ENCODE results near the gene MBD6. TPM values are rescaled to one million over a fixed set of nuclear protein-coding genes. Genes with fewer than 3 reads are reported as not detected.
A peak's percentile ranks its signal among the peaks of the same experiment; 100 is the strongest.

The MBD6 gene
- total and polyA plus RNA-seq, 2 of the 13 experiments (the other 11 are each of a cell fraction or from before 2014, with no cell fraction given) = 4.1 to 5.9 TPM

- TF ChIP-seq, protein P1, sequence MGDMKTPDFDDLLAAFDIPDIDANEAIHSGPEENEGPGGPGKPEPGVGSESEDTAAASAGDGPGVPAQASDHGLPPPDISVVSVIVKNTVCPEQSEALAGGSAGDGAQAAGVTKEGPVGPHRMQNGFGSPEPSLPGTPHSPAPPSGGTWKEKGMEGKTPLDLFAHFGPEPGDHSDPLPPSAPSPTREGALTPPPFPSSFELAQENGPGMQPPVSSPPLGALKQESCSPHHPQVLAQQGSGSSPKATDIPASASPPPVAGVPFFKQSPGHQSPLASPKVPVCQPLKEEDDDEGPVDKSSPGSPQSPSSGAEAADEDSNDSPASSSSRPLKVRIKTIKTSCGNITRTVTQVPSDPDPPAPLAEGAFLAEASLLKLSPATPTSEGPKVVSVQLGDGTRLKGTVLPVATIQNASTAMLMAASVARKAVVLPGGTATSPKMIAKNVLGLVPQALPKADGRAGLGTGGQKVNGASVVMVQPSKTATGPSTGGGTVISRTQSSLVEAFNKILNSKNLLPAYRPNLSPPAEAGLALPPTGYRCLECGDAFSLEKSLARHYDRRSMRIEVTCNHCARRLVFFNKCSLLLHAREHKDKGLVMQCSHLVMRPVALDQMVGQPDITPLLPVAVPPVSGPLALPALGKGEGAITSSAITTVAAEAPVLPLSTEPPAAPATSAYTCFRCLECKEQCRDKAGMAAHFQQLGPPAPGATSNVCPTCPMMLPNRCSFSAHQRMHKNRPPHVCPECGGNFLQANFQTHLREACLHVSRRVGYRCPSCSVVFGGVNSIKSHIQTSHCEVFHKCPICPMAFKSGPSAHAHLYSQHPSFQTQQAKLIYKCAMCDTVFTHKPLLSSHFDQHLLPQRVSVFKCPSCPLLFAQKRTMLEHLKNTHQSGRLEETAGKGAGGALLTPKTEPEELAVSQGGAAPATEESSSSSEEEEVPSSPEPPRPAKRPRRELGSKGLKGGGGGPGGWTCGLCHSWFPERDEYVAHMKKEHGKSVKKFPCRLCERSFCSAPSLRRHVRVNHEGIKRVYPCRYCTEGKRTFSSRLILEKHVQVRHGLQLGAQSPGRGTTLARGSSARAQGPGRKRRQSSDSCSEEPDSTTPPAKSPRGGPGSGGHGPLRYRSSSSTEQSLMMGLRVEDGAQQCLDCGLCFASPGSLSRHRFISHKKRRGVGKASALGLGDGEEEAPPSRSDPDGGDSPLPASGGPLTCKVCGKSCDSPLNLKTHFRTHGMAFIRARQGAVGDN (CRISPR knock-in tag; IDR thresholded peaks at IDR 0.05) = peak; percentile 68
- TF ChIP-seq, protein P2, sequence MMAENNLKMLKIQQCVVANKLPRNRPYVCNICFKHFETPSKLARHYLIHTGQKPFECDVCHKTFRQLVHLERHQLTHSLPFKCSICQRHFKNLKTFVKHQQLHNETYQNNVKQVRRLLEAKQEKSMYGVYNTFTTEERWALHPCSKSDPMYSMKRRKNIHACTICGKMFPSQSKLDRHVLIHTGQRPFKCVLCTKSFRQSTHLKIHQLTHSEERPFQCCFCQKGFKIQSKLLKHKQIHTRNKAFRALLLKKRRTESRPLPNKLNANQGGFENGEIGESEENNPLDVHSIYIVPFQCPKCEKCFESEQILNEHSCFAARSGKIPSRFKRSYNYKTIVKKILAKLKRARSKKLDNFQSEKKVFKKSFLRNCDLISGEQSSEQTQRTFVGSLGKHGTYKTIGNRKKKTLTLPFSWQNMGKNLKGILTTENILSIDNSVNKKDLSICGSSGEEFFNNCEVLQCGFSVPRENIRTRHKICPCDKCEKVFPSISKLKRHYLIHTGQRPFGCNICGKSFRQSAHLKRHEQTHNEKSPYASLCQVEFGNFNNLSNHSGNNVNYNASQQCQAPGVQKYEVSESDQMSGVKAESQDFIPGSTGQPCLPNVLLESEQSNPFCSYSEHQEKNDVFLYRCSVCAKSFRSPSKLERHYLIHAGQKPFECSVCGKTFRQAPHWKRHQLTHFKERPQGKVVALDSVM (CRISPR knock-in tag; IDR thresholded peaks at IDR 0.05) = 0 out of 2 replicates have a peak, but pooled peaks have one; percentile 21
- TF ChIP-seq ZIK1 (CRISPR knock-in tag; IDR thresholded peaks at IDR 0.05; ENCODE audit: borderline replicate concordance, low read depth) (no peak), NFE2L2 (IDR thresholded peaks at IDR 0.05; ENCODE audit: low read length) (no peak), NR2F1 (CRISPR knock-in tag; IDR thresholded peaks at IDR 0.05) (peak in 1 of 2 experiments; percentile 86; a peak in 2 of 4 replicates), MXI1 (IDR thresholded peaks at IDR 0.05; ENCODE audit: borderline replicate concordance, low read depth, low read length) (peak; percentile 55; the same call in 1 of the 3 replicates), KLF16 (CRISPR knock-in tag; IDR thresholded peaks at IDR 0.05) (peak in 1 of 2 experiments; percentile 87; a peak in 2 of 4 replicates), RBM22 (optimal IDR thresholded peaks at IDR 0.05; ENCODE audit: low read length) (peak; percentile 82), ZNF83 (CRISPR knock-in tag; IDR thresholded peaks at IDR 0.05; ENCODE audit: borderline replicate concordance) (no peak), ZNF101 (CRISPR knock-in tag; IDR thresholded peaks at IDR 0.05; ENCODE audit: borderline replicate concordance, low read depth) (0 out of 2 replicates have a peak, but pooled peaks have one; percentile 46), ZNF615 (CRISPR knock-in tag; IDR thresholded peaks at IDR 0.05; ENCODE audit: borderline replicate concordance) (peak; percentile 71; the same call in 1 of the 2 replicates), ZNF782 (CRISPR knock-in tag; IDR thresholded peaks at IDR 0.05; ENCODE audit: borderline replicate concordance) (peak; percentile 63; the same call in 1 of the 2 replicates), ZNF547 (CRISPR knock-in tag; IDR thresholded peaks at IDR 0.05) (peak; percentile 91), PAXIP1 (CRISPR knock-in tag; conservative IDR thresholded peaks at IDR 0.05) (peak; percentile 60; the same call in 1 of the 2 replicates)
Measured at GRCh38 chr12:57520053-57520818, 2.4 kb upstream of the MBD6 start, which contains the start of gene DDIT3 (continued).

All from HepG2 (cell line).